MCF 10A (cell line): ENCODE data around the gene ANKRD23. TPM values are rescaled to one million over a fixed set of nuclear protein-coding genes. Genes with fewer than 3 reads are reported as not detected.

Experiments
- BruUV-seq: library from RNA; stranded (reverse); fragments of 400-500 nt; replicated peaks from 2 replicates; lab custom pipeline; 2021; lab: Mats Ljungman, UMichigan
- CTCF ChIA-PET: fragments of 300-600 bp; sonication (Branson Sonifier 250); formaldehyde crosslinking; extraction: SDS; loops from one replicate; lab custom pipeline; 2021; ENCODE audit warnings: antibody characterized with exemption, inconsistent platforms; lab: Yijun Ruan, JAX
- POLR2A ChIA-PET: fragments of 300-600, 350-650 bp; sonication (Branson Sonifier 250); formaldehyde crosslinking; extraction: SDS; loops from one replicate; lab custom pipeline; 2020; ENCODE audit warnings: antibody characterized with exemption, inconsistent platforms; lab: Yijun Ruan, JAX
- DNase-seq: peaks from one replicate; pipeline ENCODE4 v3.0.0-alpha.2; 2018; ENCODE audit not compliant: unreplicated experiment
- H3K27ac Mint-ChIP-seq: one replicate; pipeline ENCODE4 v1.8.0; 2022; ENCODE audit warnings: mild to moderate bottlenecking, low read depth, mixed read lengths; ENCODE audit not compliant: unreplicated experiment
- H3K27me3 Mint-ChIP-seq: one replicate; pipeline ENCODE4 v1.8.0; 2022; ENCODE audit warnings: mixed read lengths; ENCODE audit not compliant: insufficient read depth, unreplicated experiment
- H3K36me3 Mint-ChIP-seq: one replicate; pipeline ENCODE4 v1.8.0; 2022; ENCODE audit warnings: mild to moderate bottlenecking, moderate library complexity, mixed read lengths; ENCODE audit not compliant: insufficient read depth, unreplicated experiment
- H3K4me1 Mint-ChIP-seq: one replicate; pipeline ENCODE4 v1.8.0; 2022; ENCODE audit warnings: mixed read lengths; ENCODE audit not compliant: insufficient read depth, unreplicated experiment
- H3K4me3 Mint-ChIP-seq: one replicate; pipeline ENCODE4 v1.8.0; 2022; ENCODE audit warnings: mild to moderate bottlenecking, moderate library complexity, mixed read lengths; ENCODE audit not compliant: unreplicated experiment
- H3K9me3 Mint-ChIP-seq: one replicate; pipeline ENCODE4 v1.8.0; 2022; ENCODE audit warnings: mixed read lengths; ENCODE audit not compliant: unreplicated experiment
- intact Hi-C: fragments of 100-400 bp; cut with micrococcal nuclease; formaldehyde crosslinking; loops from 2 replicates; pipeline ENCODE4 v1.14.1; 2022
- total RNA-seq: library from RNA; stranded (reverse); gene quantifications from 2 replicates; pipeline ENCODE4 v1.2.3, GENCODE V29; 2022
- TF ChIP-seq, protein P1 (sequence below): fragments of 200-600 bp; IDR thresholded peaks from one replicate; pipeline ENCODE4 v1.8.0; 2022; ENCODE audit warnings: antibody characterized with exemption, mild to moderate bottlenecking; ENCODE audit not compliant: unreplicated experiment

Gene ANKRD23
- total RNA-seq, 1 experiment from 2014 or later: 3.4 TPM

DNA sequence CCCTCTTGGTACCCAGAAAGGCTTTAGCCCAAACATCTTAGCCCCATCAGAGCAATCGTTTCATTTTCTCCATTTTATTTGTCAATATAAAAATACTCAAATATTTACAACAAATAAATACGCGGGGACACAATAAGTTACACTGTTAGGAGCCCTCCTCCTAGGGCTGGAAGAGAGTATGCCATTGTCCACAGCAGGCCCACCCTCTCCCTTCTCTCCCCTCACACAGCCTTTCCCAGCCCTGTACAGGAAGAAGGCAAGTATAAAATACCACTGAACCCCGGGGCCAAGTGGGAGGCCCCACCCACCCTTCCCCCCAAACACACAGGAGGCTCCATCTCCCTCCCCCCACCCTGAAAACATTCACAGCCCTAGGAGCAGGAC, 15.9 kb upstream of the ANKRD23 start:
- TF ChIP-seq, protein P1, sequence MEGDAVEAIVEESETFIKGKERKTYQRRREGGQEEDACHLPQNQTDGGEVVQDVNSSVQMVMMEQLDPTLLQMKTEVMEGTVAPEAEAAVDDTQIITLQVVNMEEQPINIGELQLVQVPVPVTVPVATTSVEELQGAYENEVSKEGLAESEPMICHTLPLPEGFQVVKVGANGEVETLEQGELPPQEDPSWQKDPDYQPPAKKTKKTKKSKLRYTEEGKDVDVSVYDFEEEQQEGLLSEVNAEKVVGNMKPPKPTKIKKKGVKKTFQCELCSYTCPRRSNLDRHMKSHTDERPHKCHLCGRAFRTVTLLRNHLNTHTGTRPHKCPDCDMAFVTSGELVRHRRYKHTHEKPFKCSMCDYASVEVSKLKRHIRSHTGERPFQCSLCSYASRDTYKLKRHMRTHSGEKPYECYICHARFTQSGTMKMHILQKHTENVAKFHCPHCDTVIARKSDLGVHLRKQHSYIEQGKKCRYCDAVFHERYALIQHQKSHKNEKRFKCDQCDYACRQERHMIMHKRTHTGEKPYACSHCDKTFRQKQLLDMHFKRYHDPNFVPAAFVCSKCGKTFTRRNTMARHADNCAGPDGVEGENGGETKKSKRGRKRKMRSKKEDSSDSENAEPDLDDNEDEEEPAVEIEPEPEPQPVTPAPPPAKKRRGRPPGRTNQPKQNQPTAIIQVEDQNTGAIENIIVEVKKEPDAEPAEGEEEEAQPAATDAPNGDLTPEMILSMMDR: no peak
- H3K4me1 Mint-ChIP-seq: peaks cover 13% of the 10 kb centered on the region
- intact Hi-C loops: loop anchor here (2.0 kb wide), 2 partner anchors 101 to 253 kb away; partner anchors contain the start of gene ANKRD36
- H3K4me3 Mint-ChIP-seq: no peak overlapping the region
- no peak overlapping the region for H3K27ac Mint-ChIP-seq
- POLR2A ChIA-PET: no interaction called here
- CTCF ChIA-PET: interaction anchor here (0.5 to 8.0 kb wide), 2 partner anchors 10 to 91 kb away, joined by 3 to 116 read pairs; no protein-coding TSS in a partner anchor
- H3K9me3 Mint-ChIP-seq: no peaks in the 10 kb centered on the region
- BruUV-seq: no TSS peak
- H3K36me3 Mint-ChIP-seq: peaks cover 22% of the 10 kb centered on the region
- H3K27me3 Mint-ChIP-seq: no peaks in the 10 kb centered on the region
- DNase-seq: no peak

GRCh38 chr2:96859099-96859649, 15.4 kb upstream of the ANKRD23 start:
- POLR2A ChIA-PET: interaction anchor here (1.6 to 4.0 kb wide), 2 partner anchors 26 to 254 kb away, joined by 5 to 39 read pairs; partner anchors contain the start of gene ANKRD36
- H3K4me3 Mint-ChIP-seq: peak overlapping the region; percentile 60
- BruUV-seq: no TSS peak
- peaks cover 14% of the 10 kb centered on the region for H3K4me1 Mint-ChIP-seq
- TF ChIP-seq, protein P1: no peak
- no peaks in the 10 kb centered on the region for H3K27me3 Mint-ChIP-seq
- intact Hi-C loops: loop anchor here (2.0 kb wide), 2 partner anchors 102 to 254 kb away; partner anchors contain the start of gene ANKRD36
- H3K9me3 Mint-ChIP-seq: no peaks in the 10 kb centered on the region
- H3K27ac Mint-ChIP-seq: no peak overlapping the region
- H3K36me3 Mint-ChIP-seq: peaks cover 22% of the 10 kb centered on the region
- CTCF ChIA-PET: interaction anchor here (0.5 to 8.0 kb wide), 4 partner anchors 10 to 92 kb away, joined by 3 to 116 read pairs (median 20); partner anchors contain the start of gene SEMA4C
- no peak for DNase-seq

GRCh38 chr2:96857667-96858372, 14.0 kb upstream of the ANKRD23 start, which contains the start of gene ANKRD39:
ANKRD39 (minus strand) TSS chr2:96858016; CDS start chr2:96857987, 29 bp downstream.
- Mint-ChIP-seq H3K27me3 (no peaks in the 10 kb centered on the region), H3K27ac (peak within 1 kb of the TSS; percentile 49), H3K4me1 (peaks cover 14% of the 10 kb centered on the region), H3K4me3 (peak within 1 kb of the TSS; percentile 60), H3K9me3 (no peaks in the 10 kb centered on the region), H3K36me3 (peaks cover 28% of the 10 kb centered on the region)
- DNase-seq: peak; percentile 98
- ChIA-PET POLR2A (interaction anchor here (0.7 to 4.0 kb wide), 28 partner anchors 9 to 258 kb away, joined by 3 to 53 read pairs (median 4); partner anchors contain the start of genes ANKRD36, CNNM3 and SEMA4C), CTCF (interaction anchor here (0.6 to 8.0 kb wide), 33 partner anchors 9 to 1358 kb away, joined by 3 to 116 read pairs (median 6); partner anchors contain the start of genes ANKRD36 and SEMA4C)
- TF ChIP-seq, protein P1: peak; percentile 65
- no TSS peak for BruUV-seq
- intact Hi-C loops: loop anchor here (1.0 to 2.0 kb wide), 3 partner anchors 93 to 255 kb away; partner anchors contain the start of gene ANKRD36
